SK-N-DZ (cell line): ENCODE measurements around the gene CALML5.
"Not testable (repeated sequence)": the region's sequence is repeated elsewhere in the genome, so short reads cannot be mapped to it uniquely, and the experiment has no call there.

Experiments used
- DNase-seq: peaks from one replicate; pipeline ENCODE4 v3.0.0-alpha.2; 2015; ENCODE audit warnings: low spot score

The CALML5 gene

DNA sequence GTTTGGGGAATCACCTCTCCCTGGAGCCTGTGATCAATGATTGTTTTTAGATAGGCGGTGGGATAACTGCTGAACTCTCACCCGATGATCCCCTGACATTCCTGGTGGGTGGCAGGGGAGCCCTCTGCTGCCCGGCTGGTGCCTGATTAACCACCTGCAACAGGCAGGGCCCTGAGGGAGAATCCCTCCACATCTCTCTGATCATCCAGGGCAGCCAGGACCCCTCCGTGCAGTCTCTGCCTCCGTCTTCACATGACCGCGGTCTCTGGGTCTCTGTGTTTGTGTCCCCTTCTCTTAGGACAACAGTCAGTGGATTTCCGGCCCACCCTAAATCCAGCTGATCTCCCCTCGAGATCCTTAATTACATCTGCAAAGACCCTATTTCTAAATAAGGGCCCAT, 17.4 kb downstream of the CALML5 start:
- DNase-seq: no peak

DNA sequence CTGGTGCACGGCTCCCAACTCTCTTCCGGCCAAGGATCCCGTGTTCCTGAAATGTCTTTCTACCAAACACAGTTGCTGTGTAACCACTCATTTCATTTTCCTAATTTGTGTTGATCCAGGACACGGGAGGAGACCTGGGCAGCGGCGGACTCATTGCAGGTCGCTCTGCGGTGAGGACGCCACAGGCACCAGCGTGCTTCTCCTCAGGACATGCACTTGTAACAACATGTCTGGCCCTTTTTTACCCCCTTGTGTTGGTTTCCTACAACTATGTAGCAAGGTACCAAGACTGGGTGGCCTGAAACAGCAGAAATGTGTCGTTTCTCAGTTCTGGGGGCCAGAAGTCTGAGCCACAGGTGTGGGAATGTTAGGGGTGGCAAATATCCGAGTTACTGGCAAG, 18.2 kb downstream of the CALML5 start:
- no peak for DNase-seq

DNA sequence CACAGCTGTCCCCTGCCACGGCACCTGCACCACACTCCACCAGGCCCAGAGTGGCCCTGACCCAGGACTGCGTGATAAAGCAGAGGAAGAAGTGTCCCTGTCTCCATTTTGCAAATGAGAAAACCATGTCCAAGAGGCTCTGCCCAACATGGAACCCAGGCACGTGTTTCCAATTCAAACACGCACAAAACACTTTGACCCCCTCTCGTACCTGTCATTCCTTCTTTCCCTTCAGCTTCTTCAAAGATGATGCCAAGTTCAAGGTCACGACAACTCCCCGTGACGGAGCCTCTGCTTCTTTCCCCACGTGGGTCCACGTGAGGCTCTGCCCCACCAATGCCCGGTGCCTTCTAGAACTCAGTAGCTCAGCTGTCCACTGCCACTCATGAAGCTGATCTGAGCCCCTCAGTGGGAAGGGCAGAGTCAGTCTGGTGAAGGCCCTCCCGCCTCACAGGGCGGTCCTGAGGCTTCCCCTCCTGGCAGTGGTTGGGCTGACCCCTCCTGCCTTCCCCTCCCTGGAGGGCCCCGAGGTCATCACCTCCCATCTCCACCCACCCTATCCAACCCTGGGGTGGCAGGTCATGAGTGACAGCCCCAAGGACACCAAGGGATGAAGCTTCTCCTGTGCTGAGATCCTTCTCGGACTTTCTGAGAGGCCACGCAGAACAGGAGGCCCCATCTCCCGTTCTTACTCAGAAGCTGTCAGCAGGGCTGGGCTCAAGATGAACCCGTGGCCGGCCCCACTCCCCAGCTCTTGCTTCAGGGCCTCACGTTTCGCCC, 19.0 kb downstream of the CALML5 start:
- DNase-seq: no peak

DNA sequence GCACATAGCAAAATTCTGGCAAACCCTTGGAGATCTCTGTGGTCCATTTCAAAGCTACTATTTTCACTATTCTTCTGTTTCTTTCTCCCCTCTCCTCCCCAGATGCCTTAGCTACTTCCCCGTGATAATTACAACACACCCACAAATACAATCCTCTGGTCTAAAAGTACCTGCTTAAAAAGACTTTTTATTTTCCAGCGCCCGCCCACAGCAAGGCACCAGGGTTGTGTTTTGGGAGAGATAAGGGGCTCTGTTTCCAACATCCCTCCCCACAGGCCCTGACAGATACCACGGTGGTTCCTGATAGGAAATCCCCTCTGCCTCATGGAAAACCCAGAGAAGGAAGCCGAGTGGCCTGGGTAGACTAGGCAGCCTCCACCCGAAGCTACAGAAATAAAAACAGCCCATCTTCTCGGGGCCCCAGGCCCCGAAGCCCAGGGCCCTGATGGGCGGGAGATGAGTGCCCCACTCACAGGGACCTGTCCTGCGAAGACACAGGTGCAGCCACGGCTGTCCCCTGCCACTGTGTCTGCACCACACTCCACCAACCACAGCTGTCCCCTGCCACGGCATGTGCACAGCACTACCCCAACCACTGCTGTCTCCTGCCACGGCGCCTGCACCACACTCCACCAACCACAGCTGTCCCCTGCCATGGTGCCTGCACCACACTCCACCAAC, 19.7 kb downstream of the CALML5 start:
- DNase-seq: no peak

DNA sequence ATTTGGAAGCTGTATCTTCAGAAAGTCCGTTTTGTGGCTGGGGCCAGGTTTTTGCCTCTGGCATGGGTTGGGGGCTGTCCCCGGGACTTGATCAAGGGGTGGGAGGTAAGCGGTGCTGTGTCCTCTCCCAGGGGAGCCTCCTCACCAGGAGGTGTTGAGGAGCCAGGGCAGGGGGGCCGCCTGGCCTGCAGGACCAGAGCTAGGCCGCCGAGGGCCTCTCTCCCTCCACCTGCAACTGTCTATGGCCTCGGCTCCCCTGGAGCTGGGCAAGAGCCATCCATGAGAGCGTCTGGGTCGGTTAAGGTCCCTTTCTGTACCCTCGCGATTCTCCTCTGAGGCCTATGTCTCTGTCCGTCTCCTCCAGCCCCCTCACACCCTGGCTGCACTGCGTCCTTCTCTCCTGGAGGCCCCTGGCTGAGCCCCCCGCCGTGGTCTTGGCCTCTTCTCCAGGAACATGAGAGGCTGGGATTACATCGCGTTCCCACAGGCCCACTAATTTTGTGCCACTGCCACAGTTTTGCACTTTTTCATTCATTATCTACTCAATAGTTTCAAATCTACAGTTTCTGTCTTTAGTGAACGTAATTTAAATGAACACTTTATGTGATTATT, 20.6 kb downstream of the CALML5 start:
- no peak for DNase-seq

DNA sequence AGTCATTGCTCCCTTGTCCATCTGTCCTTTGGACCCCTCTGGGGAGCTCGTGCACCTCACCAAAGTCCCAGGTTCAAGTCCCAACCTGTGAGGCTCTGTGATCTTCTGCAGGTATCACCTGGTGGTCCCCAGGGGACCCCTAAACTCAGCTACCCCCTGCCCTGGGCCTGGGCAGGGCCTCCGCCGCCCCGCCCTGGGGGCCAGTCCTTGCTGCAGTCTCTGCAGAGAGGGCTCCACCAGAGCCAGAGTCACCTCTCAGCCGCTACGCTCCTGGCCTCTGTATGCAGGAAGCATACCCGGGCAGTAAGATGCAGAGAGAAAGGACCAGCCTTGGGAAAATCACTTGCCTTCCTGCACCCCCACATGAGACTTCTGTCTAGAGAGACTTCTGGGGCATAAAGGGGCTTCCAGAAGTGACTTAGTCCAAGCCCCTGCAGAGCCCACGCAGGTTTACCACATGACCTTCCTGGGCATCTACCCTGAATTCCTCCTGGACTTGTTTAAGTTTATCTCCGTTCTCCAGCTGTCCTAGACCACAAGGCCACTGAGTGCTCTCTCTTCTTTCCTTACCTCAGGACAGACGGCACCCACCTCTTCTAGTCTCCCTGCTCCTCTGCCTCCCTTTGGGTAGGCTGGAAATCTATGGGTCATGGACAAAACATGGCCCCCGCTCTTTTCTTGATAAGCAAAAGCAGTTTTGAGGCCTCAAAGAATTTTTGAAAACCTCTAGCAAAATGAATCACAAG, 21.2 kb downstream of the CALML5 start:
- no peak for DNase-seq

DNA sequence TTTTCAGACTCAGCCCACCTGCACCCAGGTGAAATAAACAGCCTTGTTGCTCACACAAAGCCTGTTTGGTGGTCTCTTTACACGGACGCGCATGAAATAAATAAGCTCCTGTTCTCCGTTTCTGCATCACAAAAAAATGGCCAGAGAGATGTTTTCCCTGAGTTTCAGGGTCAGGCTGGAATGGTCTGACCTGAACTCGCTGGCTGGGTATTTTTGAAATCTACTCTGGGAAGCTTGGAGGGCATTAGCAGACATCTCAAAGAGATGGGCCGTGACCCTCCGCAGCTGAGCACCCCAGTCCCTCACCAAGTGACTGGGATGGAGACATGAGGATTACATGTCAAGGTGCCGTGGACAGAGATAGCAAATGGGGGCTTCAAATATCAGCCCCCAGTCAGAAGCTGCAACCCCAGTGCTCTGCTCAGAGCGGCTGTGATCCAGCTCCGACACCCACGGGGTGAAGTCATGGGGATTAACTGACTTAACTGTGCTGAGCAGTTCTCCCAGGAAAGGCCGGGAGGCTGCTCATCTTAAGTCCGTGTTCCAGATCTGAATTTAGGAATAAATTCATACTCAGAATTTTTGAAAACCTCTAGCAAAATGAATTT, 22.3 kb downstream of the CALML5 start:
- no peak for DNase-seq

DNA sequence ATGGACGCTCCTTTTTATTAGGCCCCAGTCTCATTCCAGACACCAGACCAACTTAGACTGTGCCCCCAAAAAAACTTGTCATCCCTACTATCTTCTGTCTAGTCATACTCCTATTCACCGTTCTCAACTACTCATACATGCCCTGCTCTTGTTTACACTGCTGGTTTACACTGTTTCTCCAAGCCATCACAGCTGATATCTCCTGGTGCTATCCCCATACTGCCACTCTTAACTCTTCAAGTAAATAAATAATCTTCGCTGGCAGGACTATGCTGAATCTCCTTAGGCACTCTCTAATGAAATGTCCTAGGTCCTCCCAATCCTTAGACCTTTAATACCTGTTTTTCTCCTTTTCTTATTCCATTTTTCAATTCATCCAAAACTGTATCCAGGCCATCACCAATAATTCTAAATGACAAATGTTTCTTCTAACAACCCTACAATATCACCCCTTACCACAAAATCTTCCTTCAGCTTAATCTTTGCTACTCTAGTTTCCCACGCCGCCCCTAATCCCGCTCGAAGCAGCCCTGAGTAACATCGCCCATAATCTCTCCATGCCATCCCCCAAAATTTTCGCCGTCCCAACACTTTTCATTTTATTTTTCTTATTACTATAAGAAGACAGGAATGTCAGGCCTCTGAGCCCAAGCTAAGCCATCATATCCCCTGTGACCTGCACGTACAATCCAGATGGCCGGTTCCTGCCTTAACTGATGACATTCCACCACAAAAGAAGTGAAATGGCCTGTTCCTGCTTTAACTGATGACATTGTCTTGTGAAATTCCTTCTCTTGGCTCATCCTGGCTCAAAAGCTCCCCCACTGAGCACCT, 23.2 kb downstream of the CALML5 start:
- DNase-seq: not testable (repeated sequence)

DNA sequence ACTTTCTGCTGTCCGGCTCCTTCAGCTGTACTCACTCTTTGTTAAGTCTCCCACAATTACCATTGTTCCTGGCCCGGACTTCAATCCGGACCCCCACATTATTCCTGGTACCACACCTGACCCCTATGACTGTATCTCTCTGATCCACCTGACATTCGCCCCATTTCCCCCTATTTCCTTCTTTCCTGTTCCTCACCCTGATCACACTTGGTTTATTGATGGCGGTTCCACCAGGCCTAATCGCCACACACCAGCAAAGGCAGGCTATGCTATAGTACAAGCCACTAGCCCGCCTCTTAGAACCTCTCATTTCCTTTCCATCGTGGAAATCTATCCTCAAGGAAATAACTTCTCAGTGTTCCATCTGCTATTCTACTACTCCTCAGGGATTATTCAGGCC, 24.3 kb downstream of the CALML5 start:
- DNase-seq: not testable (repeated sequence)

DNA sequence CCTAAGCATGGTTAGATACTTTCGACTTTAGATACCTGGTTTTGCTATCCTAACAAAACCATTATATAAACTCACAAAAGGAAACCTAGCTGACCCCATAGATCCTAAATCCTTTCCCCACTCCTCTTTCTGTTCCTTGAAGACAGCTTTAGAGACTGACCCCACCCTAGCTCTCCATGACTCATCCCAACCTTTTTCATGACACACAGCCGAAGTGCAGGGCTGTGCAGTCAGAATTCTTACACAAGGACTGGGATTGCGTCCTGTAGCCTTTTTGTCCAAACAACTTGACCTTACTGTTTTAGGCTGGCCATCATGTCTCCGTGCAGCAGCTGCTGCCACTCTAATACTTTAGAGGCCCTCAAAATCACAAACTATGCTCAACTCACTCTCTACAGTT, 24.7 kb downstream of the CALML5 start:
- DNase-seq: not testable (repeated sequence)

DNA sequence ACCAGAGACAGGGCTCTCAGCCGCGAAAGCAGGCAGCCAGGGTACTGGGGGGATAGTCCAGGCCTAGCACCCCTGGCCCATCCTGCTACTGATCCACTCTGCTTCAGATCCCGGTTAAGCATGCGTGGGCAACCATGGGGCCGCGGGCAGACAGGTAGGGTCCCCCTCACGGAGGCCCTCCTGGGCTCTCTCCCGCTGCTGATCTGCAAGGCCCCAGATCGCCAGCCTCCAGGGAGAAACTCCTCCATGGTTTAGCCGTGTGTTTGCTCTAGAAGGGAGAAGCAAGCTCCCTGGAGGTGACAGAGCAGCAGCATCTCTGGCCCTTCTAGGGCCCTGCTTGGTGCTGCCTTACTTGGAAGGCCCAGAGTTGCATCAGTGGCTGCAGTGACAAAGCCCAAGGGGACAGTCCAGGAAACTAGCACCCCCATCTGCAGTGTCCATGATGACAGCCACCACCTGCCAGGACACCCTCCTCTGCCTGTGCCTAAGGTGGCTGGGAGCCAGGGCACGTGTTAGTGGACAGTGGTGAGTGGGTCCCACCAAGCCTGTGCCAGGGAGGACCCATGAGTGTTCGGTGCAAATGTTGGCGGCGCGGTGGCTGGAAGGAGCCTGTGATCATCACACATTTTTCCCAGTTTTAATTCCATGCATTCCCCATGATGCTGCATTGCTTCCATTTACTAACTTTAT, 29.2 kb downstream of the CALML5 start:
- no peak for DNase-seq

DNA sequence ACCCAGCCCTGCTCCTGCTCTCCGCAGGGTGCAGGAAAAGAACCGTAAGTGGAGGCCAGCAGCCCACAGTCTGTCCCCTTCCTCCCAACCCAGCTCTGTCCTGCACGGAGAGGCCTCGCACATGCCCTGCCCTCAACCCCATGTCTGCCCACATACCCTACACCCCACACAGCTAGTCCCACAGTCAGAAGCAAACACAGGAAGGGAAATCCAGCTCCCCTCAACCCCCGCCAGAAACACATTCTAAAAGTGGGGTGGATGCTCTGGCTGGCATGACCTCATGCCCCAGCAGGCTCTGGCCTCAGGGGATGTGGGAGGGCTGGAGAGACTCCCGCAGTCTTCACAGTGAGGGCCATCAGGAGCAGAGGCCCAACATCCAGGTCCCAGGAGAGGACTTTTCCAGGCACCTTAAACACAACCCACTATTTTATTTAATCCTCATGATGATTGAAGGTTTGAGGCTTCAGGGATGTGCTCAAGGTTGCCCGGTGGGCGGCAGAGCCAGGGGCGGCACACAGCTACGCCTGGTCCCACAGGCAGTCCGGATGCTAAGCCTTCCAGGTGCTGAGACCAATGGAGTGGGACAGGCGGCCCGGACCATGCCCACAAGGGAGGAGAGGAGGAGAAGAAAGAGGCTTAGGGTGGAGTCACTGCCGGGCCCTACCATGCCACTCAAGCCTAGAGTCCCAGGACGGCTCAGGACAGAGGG, 29.9 kb downstream of the CALML5 start:
- no peak for DNase-seq

DNA sequence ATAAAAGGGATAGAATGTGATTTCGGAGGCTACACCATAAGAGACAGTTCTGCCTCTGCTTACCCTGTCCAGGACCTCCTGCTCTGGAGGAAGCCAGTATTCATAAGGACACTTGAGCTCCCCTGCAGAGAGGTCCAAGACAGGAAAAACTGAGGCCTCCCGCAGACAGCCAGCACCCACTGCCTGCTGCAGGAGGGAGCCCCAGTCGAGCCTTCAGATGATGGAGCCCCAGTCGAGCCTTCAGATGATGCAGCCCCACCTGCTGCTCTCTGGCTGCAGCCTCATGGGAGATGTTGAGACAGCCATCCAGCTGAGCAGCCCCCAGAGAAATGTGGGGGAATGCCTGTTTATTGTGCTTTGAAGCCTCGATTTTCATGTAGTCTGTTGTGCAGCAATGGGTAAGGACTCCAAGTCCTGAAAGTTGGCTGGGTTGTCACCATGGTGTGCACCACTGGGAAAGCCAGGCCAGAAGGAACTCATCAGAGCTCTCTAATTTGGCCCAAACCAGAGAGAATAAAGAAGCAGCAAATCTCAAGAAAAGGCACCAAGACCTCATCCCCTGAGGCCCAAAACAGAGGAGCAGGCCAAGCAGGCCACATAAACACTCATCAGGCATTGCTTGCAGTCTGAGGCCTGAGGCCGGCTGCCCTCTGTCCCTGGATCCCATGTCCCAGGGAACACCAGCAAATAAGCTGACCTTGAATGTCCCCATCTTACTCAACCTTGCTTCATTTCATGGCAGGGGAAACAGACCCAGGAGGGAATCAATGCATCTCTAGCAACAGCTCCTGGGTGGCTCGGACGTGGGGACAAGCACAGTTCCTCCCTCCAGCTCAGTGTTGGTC, 30.9 kb downstream of the CALML5 start:
- no peak for DNase-seq

DNA sequence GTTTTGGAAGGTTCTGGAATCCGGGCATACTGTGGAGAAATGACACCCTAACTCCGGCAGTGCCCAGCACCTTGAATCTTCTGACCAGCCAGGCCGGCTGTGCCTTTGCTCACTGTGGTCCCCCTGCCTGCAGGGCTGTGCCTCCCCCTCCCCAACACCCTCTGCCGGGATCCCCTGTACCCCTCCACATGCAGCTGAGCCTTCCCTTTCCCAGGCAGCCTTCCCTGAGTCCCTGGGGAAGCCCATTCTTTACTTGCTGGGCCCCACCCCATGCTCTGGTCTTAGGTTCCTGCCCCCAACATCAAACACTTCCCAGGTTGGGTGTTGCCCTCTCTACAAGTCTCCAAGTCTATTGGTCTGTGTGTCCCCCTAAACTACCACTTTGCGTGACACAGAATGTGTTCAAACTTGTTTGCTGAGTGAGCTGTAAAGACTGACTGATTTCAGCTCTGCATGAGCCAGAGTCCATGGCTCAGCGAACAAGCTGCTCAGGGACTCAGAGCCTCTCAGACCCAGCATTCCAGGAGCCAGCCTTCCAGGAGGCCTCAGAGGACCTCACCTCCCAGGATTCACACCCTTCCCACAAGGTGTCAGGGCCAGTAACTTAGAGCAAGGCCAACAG, 31.6 kb downstream of the CALML5 start:
- no peak for DNase-seq

DNA sequence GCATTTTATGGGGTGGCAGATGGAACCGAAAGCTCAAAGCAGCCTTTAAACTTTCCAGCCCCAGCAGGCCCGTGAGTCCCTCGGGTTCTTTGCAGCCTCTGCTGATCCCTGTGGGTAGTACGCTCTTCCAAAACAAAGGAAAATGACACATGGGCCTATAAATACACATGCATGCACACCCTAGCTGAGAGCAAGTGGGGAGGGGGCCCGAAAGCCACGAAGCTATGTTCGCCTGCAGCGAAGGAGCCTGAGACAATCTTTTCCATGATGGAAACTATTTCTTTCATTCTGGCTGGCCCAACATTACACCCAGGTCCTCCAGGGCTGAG, 32.2 kb downstream of the CALML5 start:
- DNase-seq: no peak

DNA sequence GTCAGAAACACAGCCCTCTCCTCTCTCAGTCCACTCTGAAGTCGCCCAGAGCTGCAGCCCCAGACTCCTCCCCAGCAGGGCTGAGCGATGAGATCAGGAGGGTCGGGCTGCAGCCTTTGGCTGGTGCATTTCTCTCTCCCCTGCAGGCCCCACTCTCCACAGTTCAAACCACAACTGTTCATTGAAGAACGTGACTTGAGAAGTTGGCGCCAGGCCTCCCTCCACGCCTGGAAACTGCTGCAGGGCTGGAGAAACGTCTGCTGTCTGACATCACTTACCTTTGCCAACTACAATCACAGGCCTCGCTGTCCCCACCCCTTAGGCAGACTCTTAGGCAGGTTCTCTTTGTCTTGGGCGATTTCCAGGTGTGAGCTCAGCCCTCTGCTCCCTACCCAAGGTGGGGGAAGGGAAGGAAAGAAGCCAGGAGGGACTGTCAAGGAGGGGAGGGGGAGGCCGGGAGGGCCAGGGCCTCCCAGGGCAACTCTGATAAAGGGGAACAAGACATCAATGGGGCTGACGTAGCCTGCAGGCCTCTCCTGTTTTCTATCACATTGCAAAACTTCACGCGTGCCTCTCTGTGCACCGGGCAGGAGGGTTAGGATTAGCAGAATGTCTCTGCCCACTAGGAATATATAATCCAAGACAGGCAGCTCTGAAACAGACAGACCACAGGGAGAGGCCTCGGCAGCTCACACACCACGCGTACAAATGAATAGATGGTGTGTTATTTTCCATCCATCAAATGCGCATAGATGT, 32.7 kb downstream of the CALML5 start:
- peak; percentile 61 for DNase-seq

DNA sequence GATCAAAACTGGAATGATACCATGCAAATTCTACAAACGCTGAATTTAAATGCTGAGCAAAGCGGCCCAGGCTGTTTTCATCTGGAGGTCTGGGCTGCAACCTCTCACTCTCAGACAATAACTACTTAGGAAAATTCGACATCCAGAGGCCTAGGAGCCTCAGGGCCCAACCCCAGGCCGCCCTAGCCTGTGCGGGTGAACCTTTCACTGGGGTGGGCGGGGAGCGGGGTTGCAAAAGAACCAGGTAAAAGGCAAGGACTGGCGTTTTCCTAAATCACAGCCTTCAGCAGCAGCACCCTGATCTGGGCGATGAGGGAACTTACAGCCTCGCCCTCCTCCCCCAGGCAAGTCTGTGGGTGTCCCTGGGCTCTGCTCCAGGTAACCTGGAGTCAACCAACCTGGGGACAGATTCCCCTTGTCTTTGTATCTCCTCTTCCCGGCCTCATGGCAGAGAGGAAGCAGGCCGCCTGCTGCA, 33.4 kb downstream of the CALML5 start:
- DNase-seq: no peak
